DMS79 treated with DMSO at 0.1 percent for 48 hours (cell line): ENCODE measurements around the gene REX1BD.
"Not testable (repeated sequence)": the region's sequence is repeated elsewhere in the genome, so short reads cannot be mapped to it uniquely, and the experiment has no call there.

Experiments
- DNase-seq: peaks from one replicate; lab custom pipeline; 2025; lab: John Stamatoyannopoulos, UW

The REX1BD gene

GRCh38 chr19:18588611-18589379 lies at the start of gene REX1BD:
Gene REX1BD, plus strand, starts transcription at chr19:18588798. Its CDS starts 4 bp downstream, at chr19:18588802.
- DNase-seq = peak; percentile 65

GRCh38 chr19:18539372-18539771 lies 49.2 kb upstream of the REX1BD start:
- no peak for DNase-seq

GRCh38 chr19:18540200-18540599 lies 48.4 kb upstream of the REX1BD start:
- not testable (repeated sequence) for DNase-seq

- no peak for DNase-seq
Measured at GRCh38 chr19:18541258-18541991, 47.2 kb upstream of the REX1BD start.

GRCh38 chr19:18541992-18542940 lies 46.3 kb upstream of the REX1BD start:
- peak; percentile 5 for DNase-seq

GRCh38 chr19:18542941-18543813 lies 45.4 kb upstream of the REX1BD start, which contains the start of gene FKBP8:
Gene FKBP8, minus strand, starts transcription at chr19:18543573. Its CDS starts 1,603 bp downstream, at chr19:18541970.
- DNase-seq = peak; percentile 76

GRCh38 chr19:18543814-18544475 lies 44.7 kb upstream of the REX1BD start:
- peak; percentile 17 for DNase-seq

GRCh38 chr19:18551631-18552030 lies 37.0 kb upstream of the REX1BD start:
- DNase-seq = no peak

- DNase-seq = peak; percentile 96
Measured at GRCh38 chr19:18557411-18558201, 31.0 kb upstream of the REX1BD start, which contains the start of gene KXD1. Gene KXD1, plus strand, starts transcription at chr19:18557870. Its CDS starts 4,187 bp downstream, at chr19:18562057.

GRCh38 chr19:18558202-18558555 lies 30.4 kb upstream of the REX1BD start:
- DNase-seq = no peak

- no peak for DNase-seq
Measured at GRCh38 chr19:18558604-18559003, 30.0 kb upstream of the REX1BD start.

- no peak for DNase-seq
Measured at GRCh38 chr19:18559685-18560084, 28.9 kb upstream of the REX1BD start.

GRCh38 chr19:18562086-18562485 lies 26.5 kb upstream of the REX1BD start:
- no peak for DNase-seq

GRCh38 chr19:18566953-18567352 lies 21.6 kb upstream of the REX1BD start:
- no peak for DNase-seq

- no peak for DNase-seq
Measured at GRCh38 chr19:18568367-18568766, 20.2 kb upstream of the REX1BD start.

- peak; percentile 95 for DNase-seq
Measured at GRCh38 chr19:18571564-18572344, 16.8 kb upstream of the REX1BD start, which contains the start of gene UBA52. Gene UBA52, plus strand, starts transcription at chr19:18571857. Its CDS starts 1,444 bp downstream, at chr19:18573301.

- DNase-seq = no peak
Measured at GRCh38 chr19:18574691-18575291, 13.8 kb upstream of the REX1BD start.

GRCh38 chr19:18576383-18576782 lies 12.2 kb upstream of the REX1BD start:
- DNase-seq = no peak
